Fibroblast of lung (primary cell): ENCODE measurements around the gene PTCHD4. TPM values are rescaled to one million over a fixed set of nuclear protein-coding genes. Genes with fewer than 3 reads are reported as not detected.

ENCODE experiments used
- DNase-seq, 2 donors: peaks; one replicate each; pipeline versions ENCODE4 v3.0.0 to v3.0.0-alpha.2; 2010; ENCODE audit warnings: low read depth in 2 of 2
- H2AFZ ChIP-seq: 2 replicates; pipeline ENCODE4 v1.5.1; 2012; ENCODE audit warnings: low read length, control low read depth, inconsistent platforms
- H3K27ac ChIP-seq: 2 replicates; pipeline ENCODE4 v1.5.1; 2011; ENCODE audit warnings: low read length, control low read depth; ENCODE audit not compliant: insufficient read depth
- H3K27me3 ChIP-seq: 2 replicates; pipeline ENCODE4 v1.5.1; 2011; ENCODE audit warnings: mild to moderate bottlenecking, low read length; ENCODE audit not compliant: control insufficient read depth, insufficient read depth
- H3K36me3 ChIP-seq: 2 replicates; pipeline ENCODE4 v1.5.1; 2011; ENCODE audit warnings: low read length; ENCODE audit not compliant: control insufficient read depth, insufficient read depth
- H3K4me1 ChIP-seq: 2 replicates; pipeline ENCODE4 v1.5.1; 2011; ENCODE audit warnings: low read length; ENCODE audit not compliant: control insufficient read depth, insufficient read depth; ENCODE audit errors: extremely low read depth
- H3K4me2 ChIP-seq: 2 replicates; pipeline ENCODE4 v1.5.1; 2011; ENCODE audit warnings: low read length, control low read depth; ENCODE audit not compliant: insufficient read depth; ENCODE audit errors: extremely low read depth
- H3K4me3 ChIP-seq, 4 experiments: fragments of 200-600 bp in 1 of 4; sonication (generic) in 1 of 4; replicated peaks in 1 of 4; 2 replicates each; pipeline ENCODE4 v1.5.1; 2011 to 2016; ENCODE audit warnings: low read length in 4 of 4, low read depth in 3 of 4, mild to moderate bottlenecking in 3 of 4, control low read depth in 2 of 4, inconsistent platforms in 1 of 4, mixed read lengths in 1 of 4; ENCODE audit not compliant: insufficient read depth in 1 of 4; ENCODE audit errors: control extremely low read depth in 1 of 4
- H3K79me2 ChIP-seq: 2 replicates; pipeline ENCODE4 v1.5.1; 2012; ENCODE audit warnings: mild to moderate bottlenecking, low read length, inconsistent platforms; ENCODE audit not compliant: control insufficient read depth, insufficient read depth
- H3K9ac ChIP-seq: 2 replicates; pipeline ENCODE4 v1.5.1; 2011; ENCODE audit warnings: mild to moderate bottlenecking, low read length, control low read depth; ENCODE audit not compliant: insufficient read depth
- H3K9me3 ChIP-seq: 2 replicates; pipeline ENCODE4 v1.5.1; 2012; ENCODE audit warnings: low read depth, low read length; ENCODE audit not compliant: control insufficient read depth, insufficient read depth
- H4K20me1 ChIP-seq: 2 replicates; pipeline ENCODE4 v1.5.1; 2011; ENCODE audit warnings: low read length; ENCODE audit not compliant: control insufficient read depth, insufficient read depth; ENCODE audit errors: extremely low read depth
- CTCF ChIP-seq, 2 donors: IDR thresholded peaks in 1 of 2; conservative IDR thresholded peaks in 1 of 2; 1 replicate in 1 of 2; 2 replicates in 1 of 2; pipeline ENCODE4 v1.5.1; 2011 to 2012; ENCODE audit warnings: low read length in 2 of 2, control low read depth in 1 of 2, inconsistent platforms in 1 of 2, low read depth in 1 of 2, mild to moderate bottlenecking in 1 of 2
- EZH2 ChIP-seq: IDR thresholded peaks from 2 replicates; pipeline ENCODE4 v1.5.1; 2012; ENCODE audit warnings: low read length, control low read depth, mild to moderate bottlenecking; ENCODE audit errors: missing control alignments
- polyA plus RNA-seq, 2 donors: library from polyadenylated mRNA; depleted of rRNA in 1 of 2; stranded (reverse) in 1 of 2; unstranded in 1 of 2; fragments of >200 nt; gene quantifications; 2 replicates each; pipeline ENCODE4 v1.2.1, GENCODE V29; 2011 to 2012; ENCODE audit warnings: missing spikeins in 1 of 2
- total RNA-seq: library from RNA; depleted of rRNA; stranded (reverse); fragments of >200 nt; gene quantifications from 2 replicates; pipeline ENCODE4 v1.2.1, GENCODE V29; 2014

Gene PTCHD4
- total and polyA plus RNA-seq, 2 donors (not counting 1 experiment from before 2014, with no cell fraction given), result 0.57 to 5.8 TPM

DNA sequence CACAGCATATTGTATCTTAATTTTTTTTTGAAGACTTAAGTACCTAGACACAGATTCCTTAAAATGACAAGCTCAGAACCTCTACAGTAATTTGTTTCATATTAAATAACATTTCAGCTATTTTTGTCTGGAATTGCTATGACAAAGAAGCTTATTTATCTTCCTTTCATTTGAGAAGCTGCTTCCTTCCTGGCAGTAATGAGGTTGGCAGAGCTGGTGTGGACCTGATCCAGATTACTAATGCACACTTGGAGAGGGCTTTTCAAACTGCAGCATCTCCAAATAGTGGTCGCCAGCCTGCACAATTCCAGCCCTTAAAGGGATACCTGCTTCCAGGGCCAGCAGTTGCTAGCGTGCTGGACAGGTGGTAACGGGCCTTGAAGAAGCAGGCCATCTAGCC, 12.1 kb downstream of the PTCHD4 start:
- H2AFZ ChIP-seq, result no peak overlapping the region
- no peaks in the 10 kb centered on the region for H3K4me1 ChIP-seq
- H3K4me3 ChIP-seq, result no peak overlapping the region
- H3K27me3 ChIP-seq, result no peaks in the 10 kb centered on the region
- H3K27ac ChIP-seq, result no peak overlapping the region
- H3K4me2 ChIP-seq, result no peak overlapping the region
- peak in 1 of 2 donors; percentile 55 for DNase-seq
- H3K79me2 ChIP-seq, result no peaks in the 10 kb centered on the region
- no peaks in the 10 kb centered on the region for H3K9me3 ChIP-seq
- no peaks in the 10 kb centered on the region for H3K36me3 ChIP-seq
- no peak overlapping the region for H3K9ac ChIP-seq
- no peaks in the 10 kb centered on the region for H4K20me1 ChIP-seq
- no peak for TF ChIP-seq CTCF (conservative IDR thresholded peaks at IDR 0.05 in 1 of 2, IDR thresholded peaks at IDR 0.05 in 1 of 2; ENCODE audit: low read depth in 1 of 2, low read length in 2 of 2)
- no peak for TF ChIP-seq EZH2

GRCh38 chr6:48092550-48093217, 18.3 kb downstream of the PTCHD4 start:
- Histone ChIP-seq H3K27ac (no peak overlapping the region), H3K9me3 (no peaks in the 10 kb centered on the region), H3K36me3 (no peaks in the 10 kb centered on the region), H2AFZ (no peak overlapping the region), H3K27me3 (no peaks in the 10 kb centered on the region), H3K79me2 (no peaks in the 10 kb centered on the region), H4K20me1 (no peaks in the 10 kb centered on the region), H3K9ac (no peak overlapping the region), H3K4me2 (no peak overlapping the region), H3K4me1 (no peaks in the 10 kb centered on the region), H3K4me3 (no peak overlapping the region)
- DNase-seq, result no peak
- TF ChIP-seq EZH2 (no peak), CTCF (conservative IDR thresholded peaks at IDR 0.05 in 1 of 2, IDR thresholded peaks at IDR 0.05 in 1 of 2; ENCODE audit: low read depth in 1 of 2, low read length in 2 of 2) (no peak)

DNA sequence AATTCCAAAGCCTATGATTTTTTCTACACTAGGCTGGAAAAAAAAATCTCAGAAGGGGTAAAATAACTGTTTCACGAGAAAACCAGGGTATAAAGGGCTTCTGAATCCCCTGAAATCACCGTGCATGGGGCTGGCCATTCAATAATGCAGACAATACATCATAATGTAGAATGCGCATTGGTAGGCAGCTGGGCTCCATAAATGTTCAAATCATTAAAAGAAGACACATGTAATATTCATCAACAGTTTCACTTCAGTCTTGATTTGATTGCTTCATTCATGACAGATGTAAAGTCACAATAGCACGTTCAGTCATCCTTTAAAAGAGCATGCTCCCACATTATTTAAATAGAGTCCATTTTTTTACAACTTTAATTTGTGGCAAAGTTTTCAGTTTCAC, 20.5 kb downstream of the PTCHD4 start:
- no peaks in the 10 kb centered on the region for H3K27me3 ChIP-seq
- H3K4me1 ChIP-seq, result no peaks in the 10 kb centered on the region
- H3K36me3 ChIP-seq, result no peaks in the 10 kb centered on the region
- H3K9ac ChIP-seq, result no peak overlapping the region
- TF ChIP-seq CTCF (conservative IDR thresholded peaks at IDR 0.05 in 1 of 2, IDR thresholded peaks at IDR 0.05 in 1 of 2; ENCODE audit: low read depth in 1 of 2, low read length in 2 of 2) (no peak), EZH2 (no peak)
- no peak overlapping the region for H3K27ac ChIP-seq
- no peak overlapping the region for H3K4me2 ChIP-seq
- no peak overlapping the region for H3K4me3 ChIP-seq
- DNase-seq, result no peak
- no peaks in the 10 kb centered on the region for H3K9me3 ChIP-seq
- no peak overlapping the region for H2AFZ ChIP-seq
- no peaks in the 10 kb centered on the region for H3K79me2 ChIP-seq
- no peaks in the 10 kb centered on the region for H4K20me1 ChIP-seq
